Gastrocnemius medialis (tissue), 4 donors: Measurements from ENCODE around the gene C16orf95.

Source experiments
- POLR2A ChIP-seq, 2 donors: fragments of 450-650 bp; IDR thresholded peaks; one replicate each; pipeline ENCODE4 v1.6.1; 2017; ENCODE audit warnings: antibody characterized with exemption in 2 of 2, mild to moderate bottlenecking in 2 of 2, moderate library complexity in 2 of 2
- TF ChIP-seq, protein P1 (sequence below), 5 experiments: fragments of 450-650 bp in 3 of 5; fragments of 200-600 bp in 2 of 5; sonication (generic) in 2 of 5; IDR thresholded peaks in 4 of 5; conservative IDR thresholded peaks in 1 of 5; 1 replicate in 4 of 5; 2 replicates in 1 of 5; pipeline ENCODE4 v1.5.1; 2016 to 2019; ENCODE audit warnings: antibody characterized with exemption in 5 of 5, mild to moderate bottlenecking in 3 of 5, moderate library complexity in 3 of 5

GRCh38 chr16:87312008-87312407 is 5.2 kb downstream of the C16orf95 start:
- no peak for TF ChIP-seq POLR2A (IDR thresholded peaks at IDR 0.05)
- TF ChIP-seq, protein P1, sequence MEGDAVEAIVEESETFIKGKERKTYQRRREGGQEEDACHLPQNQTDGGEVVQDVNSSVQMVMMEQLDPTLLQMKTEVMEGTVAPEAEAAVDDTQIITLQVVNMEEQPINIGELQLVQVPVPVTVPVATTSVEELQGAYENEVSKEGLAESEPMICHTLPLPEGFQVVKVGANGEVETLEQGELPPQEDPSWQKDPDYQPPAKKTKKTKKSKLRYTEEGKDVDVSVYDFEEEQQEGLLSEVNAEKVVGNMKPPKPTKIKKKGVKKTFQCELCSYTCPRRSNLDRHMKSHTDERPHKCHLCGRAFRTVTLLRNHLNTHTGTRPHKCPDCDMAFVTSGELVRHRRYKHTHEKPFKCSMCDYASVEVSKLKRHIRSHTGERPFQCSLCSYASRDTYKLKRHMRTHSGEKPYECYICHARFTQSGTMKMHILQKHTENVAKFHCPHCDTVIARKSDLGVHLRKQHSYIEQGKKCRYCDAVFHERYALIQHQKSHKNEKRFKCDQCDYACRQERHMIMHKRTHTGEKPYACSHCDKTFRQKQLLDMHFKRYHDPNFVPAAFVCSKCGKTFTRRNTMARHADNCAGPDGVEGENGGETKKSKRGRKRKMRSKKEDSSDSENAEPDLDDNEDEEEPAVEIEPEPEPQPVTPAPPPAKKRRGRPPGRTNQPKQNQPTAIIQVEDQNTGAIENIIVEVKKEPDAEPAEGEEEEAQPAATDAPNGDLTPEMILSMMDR (IDR thresholded peaks at IDR 0.05 in 4 of 5, conservative IDR thresholded peaks at IDR 0.05 in 1 of 5) = no peak
